HCT116 (cell line): ENCODE data around the gene TOR1AIP2. TPM values are rescaled to one million over a fixed set of nuclear protein-coding genes. Genes with fewer than 3 reads are reported as not detected.

Experiments
- ATAC-seq: fragments of 200-7000 bp; cut with Tn5 transposase; 2 replicates; pipeline ENCODE4 v1.9.1; 2020; ENCODE audit warnings: mild to moderate bottlenecking, moderate library complexity
- BruUV-seq: library from RNA; stranded (reverse); fragments of 400-500 nt; replicated peaks from 2 replicates; lab custom pipeline; 2021; lab: Mats Ljungman, UMichigan
- CTCF ChIA-PET: fragments of 300-600 bp; sonication (Branson Sonifier 250); formaldehyde crosslinking; loops from one replicate; lab custom pipeline; 2021; ENCODE audit warnings: antibody characterized with exemption; lab: Charles Lee
- POLR2A ChIA-PET: fragments of 300-600, 350-600 bp; sonication (Branson Sonifier 250); formaldehyde crosslinking; loops from one replicate; lab custom pipeline; 2021; ENCODE audit warnings: antibody characterized with exemption; lab: Charles Lee
- RAD21 ChIA-PET, 2 experiments: fragments of 300-600 bp; sonication (Branson Sonifier 250); formaldehyde crosslinking; loops; one replicate each; lab custom pipeline; 2023; ENCODE audit warnings: low total read pairs in 2 of 2; ENCODE audit not compliant: uncharacterized antibody in 2 of 2, unreplicated experiment in 2 of 2, low non-redundant PET in 1 of 2; lab: Charles Lee
- DNase-seq: peaks from one replicate; pipeline ENCODE4 v3.0.0-alpha.2; 2010; ENCODE audit warnings: low read depth, low spot score
- H2AFZ ChIP-seq: fragments of 200-600 bp; shearing (Covaris generic), sonication (generic); 2 replicates; pipeline ENCODE4 v1.6.1; 2017; ENCODE audit warnings: low read depth, mixed run types, mixed read lengths, antibody characterized with exemption, low read length; ENCODE audit not compliant: poor library complexity, severe bottlenecking
- H3K27ac ChIP-seq: 2 replicates; pipeline ENCODE4 v1.5.1; 2012; ENCODE audit warnings: low read depth, low read length
- H3K27me3 ChIP-seq: fragments of 200-600 bp; sonication (generic); 2 replicates; pipeline ENCODE4 v1.6.1; 2016; ENCODE audit warnings: mixed run types, low read length, mixed read lengths; ENCODE audit not compliant: insufficient read depth
- H3K36me3 ChIP-seq, 2 experiments: fragments of 200-500 bp in 1 of 2; fragments of 200-600 bp in 1 of 2; sonication (Bioruptor generic) in 1 of 2; sonication (generic) in 1 of 2; 2 replicates each; pipeline versions ENCODE4 v1.5.1 to v1.6.1; 2014 to 2016; ENCODE audit warnings: low read length in 2 of 2, inconsistent platforms in 1 of 2, mixed read lengths in 1 of 2, mixed run types in 1 of 2; ENCODE audit not compliant: insufficient read depth in 2 of 2, control insufficient read depth in 1 of 2
- H3K4me1 ChIP-seq, 2 experiments: fragments of 200-600 bp in 1 of 2; sonication (generic) in 1 of 2; 2 replicates each; pipeline versions ENCODE4 v1.5.1 to v1.6.1; 2012 to 2017; ENCODE audit warnings: low read length in 2 of 2, inconsistent platforms in 1 of 2, mild to moderate bottlenecking in 1 of 2, mixed read lengths in 1 of 2, mixed run types in 1 of 2, moderate library complexity in 1 of 2; ENCODE audit not compliant: insufficient read depth in 2 of 2, control insufficient read depth in 1 of 2
- H3K4me2 ChIP-seq: fragments of 200-600 bp; sonication (generic); 2 replicates; pipeline ENCODE4 v1.6.1; 2017; ENCODE audit warnings: mixed run types, low read length, mixed read lengths
- H3K4me3 ChIP-seq, 2 experiments: fragments of 200-600 bp in 1 of 2; sonication (generic) in 1 of 2; replicated peaks in 1 of 2; 2 replicates each; pipeline ENCODE4 v1.5.1; 2011 to 2016; ENCODE audit warnings: low read length in 2 of 2, control low read depth in 1 of 2, low read depth in 1 of 2, mild to moderate bottlenecking in 1 of 2, mixed read lengths in 1 of 2, mixed run types in 1 of 2
- H3K79me2 ChIP-seq: fragments of 200-600 bp; sonication (generic); 2 replicates; pipeline ENCODE4 v1.6.1; 2017; ENCODE audit warnings: mild to moderate bottlenecking, mixed run types, low read length, moderate library complexity, mixed read lengths; ENCODE audit not compliant: insufficient read depth
- H3K9ac ChIP-seq: fragments of 200-600 bp; sonication (generic); 2 replicates; pipeline ENCODE4 v1.6.1; 2016; ENCODE audit warnings: low read length, mixed read lengths
- H3K9me2 ChIP-seq: fragments of 200-600 bp; sonication (generic), shearing (Covaris generic); 2 replicates; pipeline ENCODE4 v1.6.1; 2017; ENCODE audit warnings: mixed run types, mild to moderate bottlenecking, moderate library complexity; ENCODE audit not compliant: insufficient read depth
- H3K9me3 ChIP-seq, 2 experiments: fragments of 200-500 bp in 1 of 2; fragments of 200-600 bp in 1 of 2; sonication (Bioruptor generic) in 1 of 2; sonication (generic) in 1 of 2; 2 replicates each; pipeline ENCODE4 v1.6.1; 2014 to 2017; ENCODE audit warnings: low read length in 2 of 2, mixed read lengths in 2 of 2, inconsistent platforms in 1 of 2, low read depth in 1 of 2, mild to moderate bottlenecking in 1 of 2, mixed run types in 1 of 2, moderate library complexity in 1 of 2; ENCODE audit not compliant: control insufficient read depth in 1 of 2, insufficient read depth in 1 of 2
- H4K20me1 ChIP-seq: fragments of 200-600 bp; sonication (generic), shearing (Covaris generic); 2 replicates; pipeline ENCODE4 v1.6.1; 2017; ENCODE audit warnings: mixed run types, mild to moderate bottlenecking, moderate library complexity; ENCODE audit not compliant: insufficient read depth
- EZH2 ChIP-seq: fragments of 200-600 bp; sonication (generic); IDR thresholded peaks from 2 replicates; pipeline ENCODE4 v1.6.1; 2017; ENCODE audit warnings: antibody characterized with exemption, mixed run types
- TCF7L2 ChIP-seq: IDR thresholded peaks from 2 replicates; pipeline ENCODE4 v1.7.0; 2011; ENCODE audit warnings: borderline replicate concordance, inconsistent platforms; ENCODE audit not compliant: insufficient read depth, insufficient read length; ENCODE audit errors: extremely low read depth
- intact Hi-C: fragments of 100-400 bp; cut with micrococcal nuclease; formaldehyde crosslinking; loops from 2 replicates; pipeline ENCODE4 v1.10.0; 2022
- total RNA-seq: library from RNA; stranded (reverse); gene quantifications from one replicate; pipeline ENCODE4 v1.2.1, GENCODE V29; 2021; ENCODE audit not compliant: unreplicated experiment

TOR1AIP2 gene
- total RNA-seq, 1 experiment from 2014 or later: 106 TPM

DNA sequence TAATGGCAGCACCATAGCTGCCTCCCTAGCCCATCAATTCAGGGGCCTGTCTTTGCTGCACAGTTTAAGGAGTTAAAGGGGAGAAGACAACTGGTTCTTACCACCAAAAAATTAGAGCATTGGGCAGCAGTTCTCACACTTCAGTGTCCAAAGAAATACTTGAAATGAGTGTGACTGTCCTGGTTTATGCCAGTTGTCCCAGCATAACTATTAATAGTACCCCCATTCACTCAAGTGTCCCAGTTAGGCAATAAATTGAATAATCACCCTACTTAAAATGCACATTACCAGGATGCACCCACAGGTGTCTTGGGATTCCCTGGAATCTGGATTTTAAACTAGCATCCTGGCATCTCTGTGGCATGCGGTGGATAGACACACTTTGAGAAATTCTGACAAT is 83.5 kb downstream of the TOR1AIP2 start (continued):
- TF ChIP-seq EZH2: no peak

DNA sequence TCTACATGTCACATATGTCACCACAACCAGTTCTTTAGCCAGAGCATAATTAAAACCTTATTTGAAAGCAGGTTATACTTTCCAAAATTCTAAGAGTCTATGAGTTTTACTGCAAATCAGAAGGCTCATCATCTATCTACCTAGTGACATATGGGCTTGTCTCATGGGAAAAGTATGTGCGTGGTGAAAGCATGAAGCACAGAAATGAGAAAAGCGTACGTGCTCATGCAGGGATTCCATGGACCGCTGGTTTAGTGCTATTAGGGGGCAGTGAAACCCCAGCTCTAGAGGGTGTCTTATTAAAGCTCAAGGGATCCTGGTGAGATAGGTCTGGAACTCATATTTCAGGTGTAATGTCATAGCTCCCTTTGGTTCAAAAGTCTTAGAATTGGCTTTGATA is 84.3 kb downstream of the TOR1AIP2 start:
- no peaks in the 10 kb centered on the region for H3K9me3 ChIP-seq
- no peaks in the 10 kb centered on the region for H3K36me3 ChIP-seq
- no peak overlapping the region for H3K4me2 ChIP-seq
- H3K27me3 ChIP-seq: no peaks in the 10 kb centered on the region
- no peak overlapping the region for H3K9ac ChIP-seq
- H2AFZ ChIP-seq: no peak overlapping the region
- CTCF ChIA-PET: interaction anchor here (1.4 kb wide), 2 partner anchors 22 to 87 kb away, joined by 4 to 5 read pairs; no protein-coding TSS in a partner anchor
- no TSS peak for BruUV-seq
- POLR2A ChIA-PET: no interaction called here
- no peak for TF ChIP-seq TCF7L2
- ATAC-seq: no peak
- no peaks in the 10 kb centered on the region for H4K20me1 ChIP-seq
- no peaks in the 10 kb centered on the region for H3K4me1 ChIP-seq
- H3K4me3 ChIP-seq: no peak overlapping the region
- no peak for DNase-seq
- no peak overlapping the region for H3K27ac ChIP-seq
- H3K79me2 ChIP-seq: no peaks in the 10 kb centered on the region
- H3K9me2 ChIP-seq: no peaks in the 10 kb centered on the region
- RAD21 ChIA-PET: no interaction called here
- intact Hi-C loops: no loop called here

Other genes starting within 250 kb of the TOR1AIP2 start
- not detected for gene FAM163A, start 134.5 kb downstream of the TOR1AIP2 start, total RNA-seq
- 30.5 TPM for gene TOR1AIP1, start 4.5 kb upstream of the TOR1AIP2 start, total RNA-seq
- 27.6 TPM for gene CEP350, start 77.0 kb upstream of the TOR1AIP2 start, total RNA-seq